Posterior cingulate gyrus (tissue), 11 donors: ENCODE data around the gene HSPA9.

Experiments used
- DNase-seq, 10 donors: peaks; one replicate each; pipeline versions ENCODE4 v3.0.0 to v3.0.0-alpha.2; 2020 to 2021; ENCODE audit warnings: mixed read lengths in 3 of 10
- intact Hi-C: fragments of 100-400 bp; cut with DNase I; formaldehyde crosslinking; loops from one replicate; pipeline ENCODE4 v1.15.1; 2023

HSPA9 gene

GRCh38 chr5:138565100-138565821 lies 9.9 kb downstream of the HSPA9 start:
- DNase-seq = no peak
- intact Hi-C loops = no loop called here

GRCh38 chr5:138564242-138564641 lies 11.0 kb downstream of the HSPA9 start:
- DNase-seq = no peak
- intact Hi-C loops = no loop called here

GRCh38 chr5:138563340-138564118 lies 11.7 kb downstream of the HSPA9 start:
- DNase-seq = no peak
- intact Hi-C loops = no loop called here

- intact Hi-C loops = no loop called here
- no peak for DNase-seq
These were observed 14.2 kb downstream of the HSPA9 start for GRCh38 chr5:138560971-138561370.

- DNase-seq = peak in 1 of 10 donors; percentile 20
- intact Hi-C loops = no loop called here
These were observed 15.3 kb downstream of the HSPA9 start for GRCh38 chr5:138559937-138560336.

GRCh38 chr5:138557677-138558076 lies 17.5 kb downstream of the HSPA9 start:
- intact Hi-C loops = no loop called here
- DNase-seq = no peak

- no peak for DNase-seq
- intact Hi-C loops = no loop called here
These were observed 21.1 kb downstream of the HSPA9 start for GRCh38 chr5:138554143-138554542.

- peak in 1 of 10 donors; percentile 9 for DNase-seq
- intact Hi-C loops = no loop called here
These were observed 21.6 kb downstream of the HSPA9 start for GRCh38 chr5:138553437-138554095.

GRCh38 chr5:138552657-138553056 lies 22.5 kb downstream of the HSPA9 start:
- DNase-seq = no peak

GRCh38 chr5:138549414-138549813 lies 25.8 kb downstream of the HSPA9 start:
- no peak for DNase-seq
- intact Hi-C loops = no loop called here

More at GRCh38 chr5:138552657-138553056, 22.5 kb downstream of the HSPA9 start:
- intact Hi-C loops = no loop called here

- intact Hi-C loops = no loop called here
These were observed 29.2 kb downstream of the HSPA9 start for GRCh38 chr5:138545919-138546562.

GRCh38 chr5:138544181-138545134 lies 30.7 kb downstream of the HSPA9 start:
- DNase-seq = no peak
- intact Hi-C loops = no loop called here

More at GRCh38 chr5:138545919-138546562, 29.2 kb downstream of the HSPA9 start:
- peak in 1 of 10 donors; percentile 2 for DNase-seq

GRCh38 chr5:138543730-138544104 lies 31.5 kb downstream of the HSPA9 start:
- intact Hi-C loops = loop anchor here (2.0 kb wide), 2 partner anchors 31 to 79 kb away; partner anchors contain the start of genes EGR1 and HSPA9
- DNase-seq = no peak

- intact Hi-C loops = loop anchor here (2.0 kb wide), 2 partner anchors 32 to 78 kb away; partner anchors contain the start of genes EGR1 and HSPA9
- peak; percentile 100 for DNase-seq
These were observed 32.1 kb downstream of the HSPA9 start, which contains the start of gene ETF1 for GRCh38 chr5:138542956-138543729. Gene ETF1 (minus strand): TSS chr5:138543236. CDS start chr5:138542918, 318 bp downstream.

GRCh38 chr5:138542180-138542955 lies 32.8 kb downstream of the HSPA9 start:
- peak in 2 of 10 donors; percentile 14 to 60 for DNase-seq
- intact Hi-C loops = loop anchor here (2.0 kb wide), 2 partner anchors 32 to 78 kb away; partner anchors contain the start of genes EGR1 and HSPA9

- DNase-seq = no peak
- intact Hi-C loops = loop anchor here (2.0 kb wide), 2 partner anchors 33 to 77 kb away; partner anchors contain the start of genes EGR1 and HSPA9
These were observed 33.6 kb downstream of the HSPA9 start for GRCh38 chr5:138541511-138542179.

GRCh38 chr5:138539791-138540190 lies 35.4 kb downstream of the HSPA9 start:
- intact Hi-C loops = no loop called here
- DNase-seq = no peak
